C4-2B (cell line): ENCODE data around the gene PCDHB6.
"Not testable (repeated sequence)": the region's sequence is repeated elsewhere in the genome, so short reads cannot be mapped to it uniquely, and the experiment has no call there.

Source experiments
- H3K27ac ChIP-seq: fragments of 450-650 bp; 2 replicates; pipeline ENCODE4 v1.5.1; 2017
- CTCF ChIP-seq: fragments of 450-650 bp; conservative IDR thresholded peaks from 2 replicates; pipeline ENCODE4 v1.5.1; 2017; ENCODE audit warnings: mild to moderate bottlenecking
- ZFX ChIP-seq: fragments of 450-650 bp; IDR thresholded peaks from 2 replicates; pipeline ENCODE4 v1.6.1; 2017

PCDHB6 gene

GRCh38 chr5:141199359-141200235 is 49.7 kb downstream of the PCDHB6 start, which contains the start of gene PCDHB11:
PCDHB11 (plus strand) TSS chr5:141199627; CDS start chr5:141199775, 148 bp downstream.
- no peak within 1 kb of the TSS for H3K27ac ChIP-seq
- peak; percentile 45 for TF ChIP-seq CTCF
- TF ChIP-seq ZFX: no peak

- H3K27ac ChIP-seq: not testable (repeated sequence)
Measured at GRCh38 chr5:141201126-141201525, 51.3 kb downstream of the PCDHB6 start.

GRCh38 chr5:141201646-141202045 is 51.8 kb downstream of the PCDHB6 start:
- H3K27ac ChIP-seq: not testable (repeated sequence)
